GM12801 (cell line): ENCODE measurements around the gene MYRF.

Experiments used
- TF ChIP-seq, protein P1 (sequence below): IDR thresholded peaks from one replicate; pipeline ENCODE4 v1.5.1; 2011; ENCODE audit warnings: control low read depth; ENCODE audit not compliant: insufficient read length; ENCODE audit errors: extremely low read depth

MYRF gene

GRCh38 chr11:61828379-61828628, 75.9 kb downstream of the MYRF start:
- TF ChIP-seq, protein P1, sequence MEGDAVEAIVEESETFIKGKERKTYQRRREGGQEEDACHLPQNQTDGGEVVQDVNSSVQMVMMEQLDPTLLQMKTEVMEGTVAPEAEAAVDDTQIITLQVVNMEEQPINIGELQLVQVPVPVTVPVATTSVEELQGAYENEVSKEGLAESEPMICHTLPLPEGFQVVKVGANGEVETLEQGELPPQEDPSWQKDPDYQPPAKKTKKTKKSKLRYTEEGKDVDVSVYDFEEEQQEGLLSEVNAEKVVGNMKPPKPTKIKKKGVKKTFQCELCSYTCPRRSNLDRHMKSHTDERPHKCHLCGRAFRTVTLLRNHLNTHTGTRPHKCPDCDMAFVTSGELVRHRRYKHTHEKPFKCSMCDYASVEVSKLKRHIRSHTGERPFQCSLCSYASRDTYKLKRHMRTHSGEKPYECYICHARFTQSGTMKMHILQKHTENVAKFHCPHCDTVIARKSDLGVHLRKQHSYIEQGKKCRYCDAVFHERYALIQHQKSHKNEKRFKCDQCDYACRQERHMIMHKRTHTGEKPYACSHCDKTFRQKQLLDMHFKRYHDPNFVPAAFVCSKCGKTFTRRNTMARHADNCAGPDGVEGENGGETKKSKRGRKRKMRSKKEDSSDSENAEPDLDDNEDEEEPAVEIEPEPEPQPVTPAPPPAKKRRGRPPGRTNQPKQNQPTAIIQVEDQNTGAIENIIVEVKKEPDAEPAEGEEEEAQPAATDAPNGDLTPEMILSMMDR: no peak

DNA sequence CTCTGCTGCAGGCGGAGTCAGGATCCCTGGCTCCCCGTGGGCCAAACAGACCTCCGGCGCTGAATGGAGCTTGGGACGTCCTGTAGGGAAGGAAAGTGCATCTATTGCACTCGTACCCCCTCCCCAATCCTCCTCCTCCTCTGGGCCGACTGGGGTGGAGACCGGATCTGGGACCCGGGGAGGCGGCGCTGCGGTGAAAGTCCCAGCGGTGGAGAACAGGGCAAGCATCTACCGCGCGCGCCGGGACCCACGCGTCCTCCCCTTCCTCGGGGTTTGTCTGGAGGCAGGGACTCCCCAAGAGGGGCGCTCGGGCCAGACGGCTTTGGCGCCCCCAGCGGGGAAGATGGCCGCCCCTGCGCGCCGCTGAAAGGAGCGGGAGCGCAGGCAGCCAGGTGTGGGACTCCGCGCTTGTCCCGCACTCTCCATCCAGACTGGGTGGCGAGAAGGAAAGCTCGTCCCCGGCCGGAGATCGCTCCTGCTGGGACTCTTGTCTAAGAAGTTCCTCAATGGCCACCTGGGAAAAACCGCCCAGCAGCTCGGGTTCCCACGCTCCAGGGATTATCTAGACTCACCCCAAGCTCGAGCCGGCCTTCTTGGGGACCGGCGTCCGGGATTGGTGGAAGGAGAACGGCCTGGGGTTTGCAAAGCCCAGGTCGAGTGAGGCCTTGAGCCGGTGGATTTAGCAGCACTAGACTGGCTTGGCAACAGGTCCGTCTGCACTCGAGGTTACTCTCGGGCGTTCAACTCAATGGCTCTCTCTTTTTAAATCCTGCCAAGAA, 76.4 kb downstream of the MYRF start:
- TF ChIP-seq, protein P1: no peak

DNA sequence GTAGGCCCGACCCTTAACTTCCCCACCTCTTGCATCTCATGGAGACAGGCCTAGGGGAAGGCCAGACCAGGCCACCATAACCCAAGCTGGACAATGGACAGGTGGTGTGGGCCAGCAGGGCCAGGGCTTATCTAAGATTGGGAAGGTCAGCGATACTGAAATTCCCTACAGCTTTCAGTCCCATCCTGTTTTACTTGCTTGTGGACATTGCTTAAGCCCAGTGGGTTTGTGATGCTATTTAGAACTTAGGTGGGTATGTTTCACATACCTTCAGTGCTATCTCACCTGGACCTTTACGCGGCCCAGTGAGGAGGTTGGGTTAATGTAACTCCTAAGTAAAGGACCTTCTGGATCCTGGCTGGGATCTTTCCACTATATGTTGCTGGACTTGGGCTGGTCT, 77.4 kb downstream of the MYRF start:
- TF ChIP-seq, protein P1: no peak

DNA sequence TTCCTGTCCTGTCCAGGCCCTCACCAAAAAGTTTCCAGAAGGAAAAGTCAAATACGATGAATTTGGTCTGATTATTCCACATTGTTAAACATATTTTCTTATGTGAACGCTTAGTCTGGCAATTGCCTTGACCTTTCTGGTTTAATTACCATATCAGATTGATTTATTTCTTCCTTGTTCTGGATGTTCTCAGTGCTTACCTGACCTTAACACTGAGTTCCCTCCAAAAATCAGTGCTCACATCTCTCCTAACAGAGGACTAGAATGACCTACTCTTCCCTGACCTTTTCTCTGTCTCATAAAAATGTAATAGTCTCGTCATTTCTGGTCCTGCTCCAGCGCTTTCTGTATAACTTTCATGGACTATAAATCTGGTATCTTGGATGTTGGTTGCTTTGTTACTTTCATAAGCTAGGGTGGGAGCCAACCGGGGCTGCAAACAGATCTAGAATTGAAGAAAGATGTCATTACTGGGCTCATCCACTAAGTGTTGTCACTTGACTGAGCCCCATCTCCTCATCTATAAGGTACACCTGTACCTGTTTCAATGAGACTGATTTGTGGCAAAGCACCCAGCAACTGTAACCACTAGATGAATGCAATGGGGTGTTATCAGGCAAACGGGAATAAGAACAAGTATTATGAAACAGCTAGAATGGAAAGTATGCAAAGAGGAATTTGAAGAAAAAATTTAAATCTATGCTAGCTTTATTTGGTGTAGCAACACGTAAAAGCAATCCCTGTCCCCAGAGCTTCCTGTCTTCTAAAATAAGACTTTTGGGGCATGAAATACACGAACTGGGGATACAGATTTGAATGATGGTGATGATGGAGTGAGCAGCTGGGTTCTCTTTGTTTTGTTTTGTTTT, 78.0 kb downstream of the MYRF start:
- TF ChIP-seq, protein P1: no peak

GRCh38 chr11:61832207-61832606, 79.8 kb downstream of the MYRF start:
- TF ChIP-seq, protein P1: no peak

DNA sequence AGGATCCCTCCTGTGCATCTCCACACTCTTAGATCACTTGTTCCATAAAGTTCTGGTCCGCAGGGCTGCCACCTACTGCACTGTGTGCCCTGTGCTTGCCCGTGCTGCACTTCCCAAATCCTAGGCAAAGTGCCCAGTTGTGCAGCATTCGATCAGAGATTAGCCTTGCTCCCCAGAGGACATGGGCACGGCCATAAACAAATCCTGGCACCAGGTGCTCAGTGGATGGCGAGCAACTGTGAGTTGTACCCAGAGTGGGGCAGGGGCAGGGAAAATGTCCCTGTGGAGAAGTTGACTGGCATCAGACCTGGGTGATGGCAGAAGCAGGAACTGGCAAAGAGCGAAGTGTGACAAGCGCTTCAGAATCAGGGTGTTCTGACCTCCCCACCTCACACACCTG, 80.3 kb downstream of the MYRF start:
- TF ChIP-seq, protein P1: no peak

DNA sequence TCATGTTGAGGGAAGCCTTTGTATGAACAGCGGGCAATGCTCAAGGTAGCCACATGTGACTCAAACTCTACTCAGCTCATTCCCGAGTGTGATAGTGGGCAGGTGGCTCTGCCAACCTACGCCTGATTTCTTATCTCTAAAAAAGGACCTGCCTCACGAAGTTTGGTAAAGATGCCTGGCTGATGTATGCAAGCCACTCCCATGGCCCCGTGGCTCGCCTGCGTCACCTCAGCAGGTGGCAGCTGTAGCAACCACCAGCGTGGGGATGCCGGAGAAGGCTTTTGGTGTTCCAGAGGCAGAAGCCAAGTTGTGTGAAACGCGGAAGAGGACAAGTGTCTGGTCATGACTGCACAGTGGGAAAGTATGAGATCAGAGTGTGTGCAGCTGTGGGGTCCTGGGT, 81.0 kb downstream of the MYRF start:
- TF ChIP-seq, protein P1: no peak
